NCI-H2196 (cell line): ENCODE data around the gene RAB44.

ENCODE experiments used
- DNase-seq: peaks from one replicate; lab custom pipeline; 2025; ENCODE audit not compliant: unreplicated experiment; lab: John Stamatoyannopoulos, UW

RAB44 gene

GRCh38 chr6:36769676-36770499 lies 72.3 kb downstream of the RAB44 start:
- DNase-seq: no peak

DNA sequence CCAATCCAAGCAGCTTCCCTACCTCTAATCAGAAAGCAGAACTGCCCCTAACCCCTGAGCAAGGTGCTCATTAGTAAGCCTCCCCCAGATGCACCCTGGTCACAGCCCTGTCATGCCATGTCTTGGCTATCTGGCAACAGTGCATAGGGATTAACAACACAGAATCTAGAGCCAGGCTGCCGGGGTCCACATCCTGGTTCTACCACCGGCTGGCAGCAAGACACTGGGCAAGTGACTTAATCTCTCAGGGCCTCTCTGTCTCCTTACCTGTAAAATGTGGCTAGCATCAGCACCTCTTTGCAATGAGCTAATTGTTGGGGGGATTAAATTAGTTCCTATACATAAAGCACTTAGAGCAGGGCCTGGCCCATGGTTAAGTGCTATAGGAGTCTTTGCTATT lies 73.5 kb downstream of the RAB44 start:
- no peak for DNase-seq

GRCh38 chr6:36772397-36772796 lies 74.8 kb downstream of the RAB44 start:
- no peak for DNase-seq

DNA sequence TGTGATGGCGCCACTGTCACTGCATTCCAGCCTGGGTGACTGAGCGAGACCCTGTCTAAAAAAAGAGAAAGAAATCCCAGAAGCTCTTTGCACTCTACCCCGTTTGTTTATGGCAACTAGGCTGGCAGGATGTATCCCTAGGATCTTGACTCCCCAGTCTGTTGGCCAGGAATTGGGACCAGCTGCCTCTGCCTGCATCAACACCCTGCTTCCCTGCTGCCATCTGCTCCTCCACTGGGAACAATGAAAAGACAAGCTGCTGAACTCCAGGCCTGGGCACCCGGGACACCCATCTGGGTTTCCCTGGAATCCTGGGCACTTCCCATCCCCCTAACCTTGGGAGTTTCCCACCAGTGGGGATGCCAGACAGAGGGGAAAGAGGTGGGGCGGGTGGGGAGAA lies 76.7 kb downstream of the RAB44 start:
- DNase-seq: no peak

DNA sequence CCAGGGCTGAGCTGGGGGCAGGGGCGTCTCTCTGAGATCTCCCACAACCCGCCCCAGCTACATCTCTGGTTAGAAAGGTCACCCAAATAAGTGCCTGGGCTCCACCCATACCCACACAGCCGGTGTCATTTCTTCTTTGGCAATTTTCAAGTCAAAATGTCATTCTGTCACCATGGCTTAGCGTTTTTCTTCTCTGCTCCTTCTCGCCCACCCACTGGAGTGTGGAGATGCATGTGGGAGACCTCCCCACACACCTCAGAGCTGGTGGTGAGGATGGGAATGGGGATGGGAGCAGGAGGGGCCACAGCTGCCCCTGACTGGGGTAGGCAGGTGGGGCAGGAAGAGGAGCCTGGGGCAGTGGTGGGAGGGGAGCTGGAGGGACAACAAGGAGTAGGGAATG lies 78.5 kb downstream of the RAB44 start:
- no peak for DNase-seq

DNA sequence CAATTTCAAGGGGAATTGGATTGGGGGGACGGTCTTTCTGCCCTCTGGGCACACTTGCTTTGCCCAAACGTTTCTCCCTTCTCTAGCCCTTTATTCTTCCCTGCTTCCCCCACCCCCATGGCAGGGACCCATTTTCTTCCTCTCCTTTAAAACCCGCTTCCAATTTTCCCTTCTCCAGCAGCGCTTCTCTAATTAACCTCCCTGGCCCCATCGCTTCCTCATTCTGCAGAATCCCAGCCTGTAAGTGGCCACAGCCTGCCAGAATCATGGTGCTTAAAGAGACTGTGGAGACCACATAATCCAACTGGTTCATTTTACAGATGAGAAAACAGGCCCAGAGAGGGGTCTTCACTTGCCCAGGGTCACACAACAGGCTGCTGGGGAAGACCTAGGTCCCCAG lies 80.2 kb downstream of the RAB44 start:
- no peak for DNase-seq

DNA sequence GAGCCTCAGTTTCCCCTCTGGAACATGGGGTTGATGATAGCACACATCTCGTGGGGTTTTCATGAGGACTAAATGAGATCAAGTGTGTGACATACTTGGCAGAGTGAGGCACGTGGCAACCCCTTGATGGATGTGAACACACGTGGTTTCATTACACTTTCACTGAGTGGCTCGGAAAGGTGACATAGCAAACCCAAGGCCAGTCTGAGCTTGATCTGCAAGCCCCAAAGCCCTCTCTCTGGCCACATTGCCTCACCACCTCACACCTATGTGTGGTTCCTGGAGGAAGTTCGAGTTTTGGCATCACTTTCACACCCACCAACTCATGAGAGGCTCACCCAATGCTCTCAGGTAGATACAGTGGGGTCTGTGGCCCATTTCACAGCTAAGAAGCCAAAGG lies 81.6 kb downstream of the RAB44 start:
- no peak for DNase-seq

DNA sequence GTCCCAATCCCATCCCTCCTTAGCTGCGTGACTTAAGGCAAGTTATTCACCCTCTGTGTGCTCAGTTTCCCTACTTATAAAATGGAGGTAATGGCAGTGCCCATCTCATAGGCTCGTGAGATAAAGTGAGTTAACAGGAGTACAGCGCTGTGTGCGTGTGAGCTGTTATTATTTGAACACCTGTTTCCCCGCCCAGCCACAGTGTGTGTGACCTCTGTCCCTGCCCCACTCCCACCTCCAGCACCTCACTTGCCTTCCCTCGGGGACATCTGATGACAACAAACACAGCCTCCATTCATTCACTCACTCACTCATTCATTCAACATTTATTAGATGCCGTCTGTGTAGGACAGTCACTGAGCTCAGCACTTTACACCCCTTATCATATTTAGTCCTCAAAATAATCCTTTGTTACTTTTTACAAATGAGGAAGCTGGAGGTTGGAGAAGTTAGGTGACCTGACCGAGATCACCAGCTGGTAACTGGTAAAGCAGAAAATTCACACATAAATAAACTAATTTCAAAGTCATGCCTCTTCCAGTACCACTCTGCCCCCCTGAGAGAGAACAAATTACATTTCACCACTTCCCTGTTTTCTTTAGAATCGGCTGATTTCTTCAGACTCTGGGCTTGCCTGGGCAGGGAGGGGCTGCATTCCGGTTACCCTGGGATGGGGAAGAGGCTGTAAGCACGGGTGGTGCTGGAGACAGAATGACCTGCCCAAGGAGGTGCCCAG lies 83.0 kb downstream of the RAB44 start:
- DNase-seq: no peak

- no peak for DNase-seq
Observed at GRCh38 chr6:36781669-36782068, 84.0 kb downstream of the RAB44 start.
